K562 (cell line): ENCODE measurements around the gene AREL1. TPM values are rescaled to one million over a fixed set of nuclear protein-coding genes. Genes with fewer than 3 reads are reported as not detected.

Experiments
- BCL6 ChIP-seq: fragments of 250-450 bp; sonication (Bioruptor Pico); IDR thresholded peaks from 2 replicates; pipeline ENCODE4 v1.4.0; 2020
- BCOR ChIP-seq: fragments of 450-650 bp; IDR thresholded peaks from 2 replicates; pipeline ENCODE4 v1.6.1; 2016
- CAMTA2 ChIP-seq: fragments of 250-450 bp; sonication (Bioruptor Pico); conservative IDR thresholded peaks from 2 replicates; pipeline ENCODE4 v1.5.1; 2022
- CREM ChIP-seq: IDR thresholded peaks from 2 replicates; pipeline ENCODE4 v1.6.1; 2014; ENCODE audit warnings: antibody characterized with exemption, low read depth
- HEY1 ChIP-seq: fragments of 250-450 bp; sonication (Bioruptor Pico); IDR thresholded peaks from 2 replicates; pipeline ENCODE4 v1.5.0; 2020; ENCODE audit warnings: mild to moderate bottlenecking, moderate library complexity, borderline replicate concordance
- MBD2 ChIP-seq: sonication (generic); IDR thresholded peaks from 2 replicates; pipeline ENCODE4 v1.6.1; 2016; ENCODE audit warnings: low read depth, borderline replicate concordance
- MCM2 ChIP-seq: fragments of 450-650 bp; IDR thresholded peaks from 2 replicates; pipeline ENCODE4 v1.6.1; 2017; ENCODE audit warnings: low read depth, mild to moderate bottlenecking
- MTA2 ChIP-seq: fragments of 450-650 bp; IDR thresholded peaks from 2 replicates; pipeline ENCODE4 v1.6.1; 2016; ENCODE audit warnings: low read depth
- NCOA4 ChIP-seq: fragments of 450-650 bp; IDR thresholded peaks from 2 replicates; pipeline ENCODE4 v1.6.1; 2018; ENCODE audit warnings: mild to moderate bottlenecking; ENCODE audit not compliant: partially characterized antibody
- NONO ChIP-seq, 2 experiments: fragments of 200-400 bp in 1 of 2; fragments of 450-650 bp in 1 of 2; formaldehyde crosslinking in 1 of 2; IDR thresholded peaks; 2 replicates each; pipeline ENCODE4 v1.6.1; 2017; ENCODE audit warnings: low read depth in 2 of 2, mild to moderate bottlenecking in 2 of 2, moderate library complexity in 2 of 2, low read length in 1 of 2
- NR0B1 ChIP-seq: fragments of 450-650 bp; IDR thresholded peaks from one replicate; pipeline ENCODE4 v1.6.1; 2018; ENCODE audit warnings: mild to moderate bottlenecking, moderate library complexity; ENCODE audit not compliant: partially characterized antibody
- RNF2 ChIP-seq: sonication (generic); IDR thresholded peaks from 2 replicates; pipeline ENCODE4 v1.6.1; 2016
- RREB1 ChIP-seq: fragments of 250-450 bp; sonication (Bioruptor Pico); IDR thresholded peaks from 2 replicates; pipeline ENCODE4 v1.4.0; 2020
- RUNX1 ChIP-seq: sonication (generic); IDR thresholded peaks from 2 replicates; pipeline ENCODE4 v1.6.1; 2016; ENCODE audit warnings: antibody characterized with exemption, low read depth
- SFPQ ChIP-seq: fragments of 200-400 bp; formaldehyde crosslinking; IDR thresholded peaks from 2 replicates; pipeline ENCODE4 v1.6.1; 2017; ENCODE audit warnings: mild to moderate bottlenecking, low read depth, low read length, moderate library complexity
- SREBF1 ChIP-seq: fragments of 150-350 bp; IDR thresholded peaks from 2 replicates; pipeline ENCODE4 v1.6.1; 2014; ENCODE audit warnings: antibody characterized with exemption, low read depth, low read length, borderline replicate concordance
- U2AF2 ChIP-seq: fragments of 200-400 bp; formaldehyde crosslinking; optimal IDR thresholded peaks from 2 replicates; pipeline ENCODE3; 2017; ENCODE audit warnings: low read depth, mild to moderate bottlenecking, low read length
- VEZF1 ChIP-seq: fragments of 200-800 bp; sonication (Bioruptor generic); IDR thresholded peaks from 2 replicates; pipeline ENCODE4 v1.6.1; 2017; ENCODE audit warnings: missing genetic modification characterization, missing compliant biosample characterization
- ZNF253 ChIP-seq: fragments of 250-450 bp; sonication (Bioruptor Pico); conservative IDR thresholded peaks from 2 replicates; pipeline ENCODE4 v1.6.1; 2021; ENCODE audit warnings: mild to moderate bottlenecking
- ZNF507 ChIP-seq: conservative IDR thresholded peaks from 2 replicates; pipeline ENCODE4 v1.6.1; 2017; ENCODE audit warnings: missing genetic modification characterization, missing compliant biosample characterization
- ZNF668 ChIP-seq: fragments of 250-450 bp; sonication (Bioruptor Pico); IDR thresholded peaks from 2 replicates; pipeline ENCODE4 v1.8.0; 2022; ENCODE audit warnings: mild to moderate bottlenecking, inconsistent platforms
- polyA plus RNA-seq, 8 experiments: library from polyadenylated mRNA; depleted of rRNA in 4 of 8; stranded (reverse) in 5 of 8; unstranded in 3 of 8; fragments of >200 nt; fragmentation: Nextera tagmentation in 2 of 8; fragmentation: Illumina TruSeq in 1 of 8; extraction: Ambion mirVana in 2 of 8; extraction: Trizol in 1 of 8; gene quantifications; 2 replicates each; pipeline versions ENCODE4 v1.2.1 to v1.2.3, GENCODE V29; 2011 to 2014; ENCODE audit warnings: inconsistent platforms in 1 of 8, missing spikeins in 1 of 8
- total RNA-seq, 7 experiments: library from RNA; depleted of rRNA in 6 of 7; stranded (reverse); fragments of >200 nt in 6 of 7; fragmentation: Illumina TruSeq in 2 of 7; extraction: Trizol in 2 of 7; gene quantifications; 2 replicates each; pipeline versions ENCODE4 v1.2.1 to v1.2.3, GENCODE V29; 2011 to 2021; ENCODE audit warnings: low replicate concordance in 1 of 7

The AREL1 gene
- total and polyA plus RNA-seq, 9 of the 15 experiments (the other 6 are each of a cell fraction or from before 2014, with no cell fraction given), result 6.0 to 24.8 (median 16.6) TPM

GRCh38 chr14:74735125-74735524 lies 22.2 kb upstream of the AREL1 start (continued):
- TF ChIP-seq SFPQ (no peak), CAMTA2 (CRISPR knock-in tag) (no peak), U2AF2 (no peak), ZNF253 (no peak), VEZF1 (peak; percentile 48), MCM2 (no peak), NONO (IDR thresholded peaks at IDR 0.05; ENCODE audit: low read depth in 2 of 2, low read length in 1 of 2) (no peak), NR0B1 (no peak), RREB1 (no peak), MTA2 (peak; percentile 82), SREBF1 (no peak), RNF2 (peak; percentile 50; the same call in 1 of the 2 replicates), MBD2 (no peak), BCL6 (CRISPR knock-in tag) (no peak), CREM (no peak), NCOA4 (no peak), ZNF507 (tag) (no peak), RUNX1 (no peak), BCOR (no peak), ZNF668 (no peak), HEY1 (CRISPR knock-in tag) (no peak)
